ENCODE data around the gene TRPM5. TPM values are rescaled to one million over a fixed set of nuclear protein-coding genes. Genes with fewer than 3 reads are reported as not detected.
"Not testable (repeated sequence)": the region's sequence is repeated elsewhere in the genome, so short reads cannot be mapped to it uniquely, and the experiment has no call there.

Gene TRPM5
- total and polyA plus RNA-seq, 7 donors: not detected

- no peaks in the 10 kb centered on the region for H3K4me1 ChIP-seq
- no peak for TF ChIP-seq CTCF (IDR thresholded peaks at IDR 0.05)
- H3K9me3 ChIP-seq: peaks cover 8% of the 10 kb centered on the region
- ATAC-seq: no peak
- H3K27ac ChIP-seq: no peak overlapping the region
- intact Hi-C loops (cut with DNase I): no loop called here
- no peak for DNase-seq
- H3K36me3 ChIP-seq (ENCODE audit: insufficient read depth in 1 of 2, low read depth in 1 of 2): no peaks in the 10 kb centered on the region
- WGBS, 3 donors: 13 to 21% (median 15%) methylated on average over 14 of the region's 14 CpGs
- H3K27me3 ChIP-seq (ENCODE audit: insufficient read depth in 3 of 3, low read length in 2 of 3): peaks cover 0 to 24% (median 5%) of the 10 kb centered on the region in 3 donors
- H3K4me3 ChIP-seq: no peak overlapping the region
These were observed 39.1 kb upstream of the TRPM5 start for GRCh38 chr11:2483426-2483825.

- no peaks in the 10 kb centered on the region for H3K36me3 ChIP-seq (ENCODE audit: insufficient read depth in 1 of 2, low read depth in 1 of 2)
- TF ChIP-seq CTCF (IDR thresholded peaks at IDR 0.05): no peak
- DNase-seq: no peak
- no peaks in the 10 kb centered on the region for H3K4me1 ChIP-seq
- ATAC-seq: no peak
- H3K4me3 ChIP-seq: no peak overlapping the region
- intact Hi-C loops (cut with DNase I): no loop called here
- H3K27ac ChIP-seq: no peak overlapping the region
- 56 to 66% (median 60%) methylated on average over 5 of the region's 5 CpGs for WGBS, 3 donors
- peaks cover 2% of the 10 kb centered on the region for H3K9me3 ChIP-seq
- H3K27me3 ChIP-seq (ENCODE audit: insufficient read depth in 3 of 3, low read length in 2 of 3): peaks cover 0 to 24% (median 5%) of the 10 kb centered on the region in 3 donors
These were observed 38.4 kb upstream of the TRPM5 start for GRCh38 chr11:2482745-2483144.

- 35 to 57% (median 45%) methylated on average over 3 of the region's 3 CpGs for WGBS, 3 donors
- no peak overlapping the region for H3K27ac ChIP-seq
- H3K9me3 ChIP-seq: no peaks in the 10 kb centered on the region
- no peak for TF ChIP-seq CTCF (IDR thresholded peaks at IDR 0.05)
- peaks cover 0 to 24% (median 5%) of the 10 kb centered on the region in 3 donors for H3K27me3 ChIP-seq (ENCODE audit: insufficient read depth in 3 of 3, low read length in 2 of 3)
- no peaks in the 10 kb centered on the region for H3K36me3 ChIP-seq (ENCODE audit: insufficient read depth in 1 of 2, low read depth in 1 of 2)
- intact Hi-C loops (cut with DNase I): no loop called here
- DNase-seq (no peak), ATAC-seq (no peak)
- H3K4me1 ChIP-seq: no peaks in the 10 kb centered on the region
- H3K4me3 ChIP-seq: no peak overlapping the region
These were observed 37.9 kb upstream of the TRPM5 start for GRCh38 chr11:2482204-2482603.

GRCh38 chr11:2481253-2481652 lies 36.9 kb upstream of the TRPM5 start:
- no peak overlapping the region for H3K27ac ChIP-seq
- ATAC-seq: no peak
- no peaks in the 10 kb centered on the region for H3K9me3 ChIP-seq
- intact Hi-C loops (cut with DNase I): no loop called here
- no peak overlapping the region for H3K4me3 ChIP-seq
- peaks cover 0 to 30% (median 5%) of the 10 kb centered on the region in 3 donors for H3K27me3 ChIP-seq (ENCODE audit: insufficient read depth in 3 of 3, low read length in 2 of 3)
- TF ChIP-seq CTCF (IDR thresholded peaks at IDR 0.05): no peak
- H3K36me3 ChIP-seq (ENCODE audit: insufficient read depth in 1 of 2, low read depth in 1 of 2): no peaks in the 10 kb centered on the region
- H3K4me1 ChIP-seq: no peaks in the 10 kb centered on the region
- WGBS, 3 donors: 75 to 80% (median 76%) methylated on average over 14 of the region's 14 CpGs
- no peak for DNase-seq

GRCh38 chr11:2480874-2481220 lies 36.5 kb upstream of the TRPM5 start:
- Histone ChIP-seq H3K27ac (no peak overlapping the region), H3K9me3 (no peaks in the 10 kb centered on the region), H3K36me3 (ENCODE audit: insufficient read depth in 1 of 2, low read depth in 1 of 2) (no peaks in the 10 kb centered on the region), H3K4me1 (no peaks in the 10 kb centered on the region), H3K27me3 (ENCODE audit: insufficient read depth in 3 of 3, low read length in 2 of 3) (peaks cover 0 to 34% (median 5%) of the 10 kb centered on the region in 3 donors), H3K4me3 (no peak overlapping the region)
- intact Hi-C loops (cut with DNase I): no loop called here
- no peak for ATAC-seq
- TF ChIP-seq CTCF (IDR thresholded peaks at IDR 0.05): no peak
- 55 to 71% (median 59%) methylated on average over 7 of the region's 7 CpGs for WGBS, 3 donors
- DNase-seq: no peak

- 64 to 77% (median 65%) methylated on average over 6 of the region's 6 CpGs for WGBS, 3 donors
- not testable (repeated sequence) for H3K4me1 ChIP-seq, H3K4me3 ChIP-seq
These were observed 36.0 kb upstream of the TRPM5 start for GRCh38 chr11:2480067-2480873.

More at GRCh38 chr11:2480067-2480873, 36.0 kb upstream of the TRPM5 start:
- DNase-seq; intact Hi-C loops (cut with DNase I); H3K9me3 ChIP-seq; H3K27ac ChIP-seq; H3K36me3 ChIP-seq (ENCODE audit: insufficient read depth in 1 of 2, low read depth in 1 of 2); ATAC-seq: not testable (repeated sequence)
- H3K27me3 ChIP-seq (ENCODE audit: insufficient read depth in 3 of 3, low read length in 2 of 3): peaks cover 0 to 32% (median 5%) of the 10 kb centered on the region in 3 donors
